ENCODE results near the gene SPOCK3. TPM values are rescaled to one million over a fixed set of nuclear protein-coding genes. Genes with fewer than 3 reads are reported as not detected.
"Not testable (repeated sequence)": the region's sequence is repeated elsewhere in the genome, so short reads cannot be mapped to it uniquely, and the experiment has no call there.

The SPOCK3 gene
- total RNA-seq, 1 experiment from 2014 or later, result 0.24 TPM

- Mint-ChIP-seq H3K27ac (no peak overlapping the region), H3K4me1 (peaks cover 8% of the 10 kb centered on the region), H3K27me3 (ENCODE audit: low read depth) (no peaks in the 10 kb centered on the region), H3K4me3 (no peak overlapping the region), H3K36me3 (no peaks in the 10 kb centered on the region), H3K9me3 (no peaks in the 10 kb centered on the region)
- DNase-seq (ENCODE audit: low spot score), result no peak
- ATAC-seq, result no peak
- TF ChIP-seq TEAD1 (CRISPR knock-in tag; IDR thresholded peaks at IDR 0.05), result no peak
- no peak for TF ChIP-seq NFATC4 (CRISPR knock-in tag; IDR thresholded peaks at IDR 0.05)
- TF ChIP-seq KAT7 (CRISPR knock-in tag; IDR thresholded peaks at IDR 0.05; ENCODE audit: borderline replicate concordance), result no peak
- ChIA-PET POLR2A (no interaction called here), CTCF (no interaction called here)
Observed at GRCh38 chr4:166882221-166882620, 352.1 kb downstream of the SPOCK3 start.

GRCh38 chr4:166875821-166876220 lies 358.5 kb downstream of the SPOCK3 start:
- H3K4me3 Mint-ChIP-seq, result no peak overlapping the region
- H3K4me1 Mint-ChIP-seq, result peaks cover 18% of the 10 kb centered on the region
- H3K9me3 Mint-ChIP-seq, result no peaks in the 10 kb centered on the region
- ChIA-PET POLR2A (no interaction called here), CTCF (no interaction called here)
- no peaks in the 10 kb centered on the region for H3K36me3 Mint-ChIP-seq
- no peak for TF ChIP-seq NR3C1 (CRISPR knock-in tag; conservative IDR thresholded peaks at IDR 0.05; ENCODE audit: low read depth)
- no peak for TF ChIP-seq ELF4 (CRISPR knock-in tag; IDR thresholded peaks at IDR 0.05; ENCODE audit: low read depth)
- TF ChIP-seq GRHL2 (CRISPR knock-in tag; IDR thresholded peaks at IDR 0.05; ENCODE audit: insufficient replicate concordance, severe bottlenecking), result no peak
- TF ChIP-seq TP53 (CRISPR knock-in tag; IDR thresholded peaks at IDR 0.05), result no peak
- no peak for TF ChIP-seq JAZF1 (CRISPR knock-in tag; IDR thresholded peaks at IDR 0.05)
- no peak for TF ChIP-seq KAT7 (CRISPR knock-in tag; IDR thresholded peaks at IDR 0.05; ENCODE audit: borderline replicate concordance)
- no peak for TF ChIP-seq TEAD1 (CRISPR knock-in tag; IDR thresholded peaks at IDR 0.05)
- no peak for TF ChIP-seq CDX4 (CRISPR knock-in tag; IDR thresholded peaks at IDR 0.05; ENCODE audit: borderline replicate concordance)
- no peaks in the 10 kb centered on the region for H3K27me3 Mint-ChIP-seq (ENCODE audit: low read depth)
- DNase-seq (ENCODE audit: low spot score) (no peak), ATAC-seq (peak; percentile 93)
- no peak overlapping the region; the same call in 1 of the 2 replicates for H3K27ac Mint-ChIP-seq

- no peak for TF ChIP-seq IRF1 (CRISPR knock-in tag; IDR thresholded peaks at IDR 0.05)
- no peak for TF ChIP-seq NR2C2 (CRISPR knock-in tag; IDR thresholded peaks at IDR 0.05)
- TF ChIP-seq ZNF532 (CRISPR knock-in tag; IDR thresholded peaks at IDR 0.05; ENCODE audit: borderline replicate concordance), result no peak
- TF ChIP-seq ERG (CRISPR knock-in tag; IDR thresholded peaks at IDR 0.05), result no peak
- TF ChIP-seq JUN (CRISPR knock-in tag; IDR thresholded peaks at IDR 0.05), result no peak
- no peak for TF ChIP-seq ZNF317 (CRISPR knock-in tag; IDR thresholded peaks at IDR 0.05; ENCODE audit: borderline replicate concordance, low read depth)
- ChIA-PET CTCF (no interaction called here), POLR2A (no interaction called here)
- H3K4me3 Mint-ChIP-seq, result no peak overlapping the region
- DNase-seq (ENCODE audit: low spot score) (no peak), ATAC-seq (no peak)
- no peak overlapping the region for H3K27ac Mint-ChIP-seq
- H3K27me3 Mint-ChIP-seq (ENCODE audit: low read depth), result peaks cover 4% of the 10 kb centered on the region; the same call in 1 of the 2 replicates
- peaks cover 10% of the 10 kb centered on the region for H3K9me3 Mint-ChIP-seq
- no peaks in the 10 kb centered on the region for H3K4me1 Mint-ChIP-seq
- peaks cover 5% of the 10 kb centered on the region for H3K36me3 Mint-ChIP-seq
Observed at GRCh38 chr4:166862032-166862431, 372.3 kb downstream of the SPOCK3 start.

- Mint-ChIP-seq H3K9me3 (peaks cover 20% of the 10 kb centered on the region), H3K36me3 (peaks cover 37% of the 10 kb centered on the region)
- CTCF ChIA-PET; H3K27ac Mint-ChIP-seq; ATAC-seq; POLR2A ChIA-PET; DNase-seq (ENCODE audit: low spot score); H3K4me1 Mint-ChIP-seq; H3K4me3 Mint-ChIP-seq; H3K27me3 Mint-ChIP-seq (ENCODE audit: low read depth): not testable (repeated sequence)
Observed at GRCh38 chr4:166850398-166850797, 383.9 kb downstream of the SPOCK3 start.

Measured in WTC11 (cell line).